CD4-positive, alpha-beta T cell treated with Interleukin-12 subunit alpha and Interleukin-12 subunit beta, for 1 hour (primary cell): Measurements from ENCODE around the gene OR7G3.
A peak's percentile ranks its signal among the peaks of the same experiment; 100 is the strongest.

Experiments
- DNase-seq: peaks from one replicate; pipeline ENCODE4 v3.0.0-alpha.2; 2020

Gene OR7G3

GRCh38 chr19:9126900-9127405 is at the start of gene OR7G3:
TSS of gene OR7G3 (minus strand) at chr19:9126950. CDS start at chr19:9126950, 0 bp downstream.
- no peak for DNase-seq

GRCh38 chr19:9175326-9175725 is 48.6 kb upstream of the OR7G3 start:
- DNase-seq, result no peak

- no peak for DNase-seq
Measured at GRCh38 chr19:9171393-9171991, 44.7 kb upstream of the OR7G3 start.

- no peak for DNase-seq
Measured at GRCh38 chr19:9166846-9167245, 40.1 kb upstream of the OR7G3 start.

DNA sequence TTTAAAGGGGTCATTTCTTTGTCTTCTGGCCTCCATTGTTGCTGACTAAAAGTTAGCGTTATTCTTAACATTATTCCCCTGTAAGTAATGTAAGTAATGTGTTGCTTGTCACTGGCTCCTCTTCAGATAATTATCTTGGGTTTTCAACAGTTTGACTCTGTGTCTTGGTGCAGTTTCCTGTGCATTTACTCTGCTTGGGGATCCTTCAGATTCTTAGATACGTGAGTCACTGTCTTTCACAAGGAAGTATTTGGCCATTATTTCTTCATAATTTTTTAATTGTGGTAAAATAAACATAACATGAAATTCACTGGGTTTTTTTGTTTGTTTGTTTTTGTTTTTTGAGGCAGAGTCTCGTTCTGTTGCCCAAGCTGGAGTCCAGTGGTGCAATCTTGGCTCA is 38.5 kb upstream of the OR7G3 start:
- no peak for DNase-seq

DNA sequence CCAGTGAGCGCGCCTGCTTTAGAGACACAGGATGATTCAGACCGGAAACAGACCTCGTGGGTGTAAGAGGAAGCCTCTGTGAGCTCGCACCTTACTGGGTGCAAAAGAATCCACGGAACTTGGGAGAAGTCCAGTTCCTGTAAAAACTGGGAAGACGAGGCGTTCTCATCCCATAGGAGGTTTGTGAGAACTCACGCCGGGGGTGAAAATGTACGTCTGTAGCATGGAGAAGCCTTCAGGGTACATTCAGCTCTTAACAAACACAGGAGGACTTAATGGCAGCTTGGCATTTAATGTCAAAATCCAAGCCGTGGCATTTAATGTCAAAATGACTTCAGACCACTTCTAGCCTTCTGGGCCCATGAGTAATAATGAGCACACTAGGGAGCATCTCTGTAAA is 34.7 kb upstream of the OR7G3 start:
- no peak for DNase-seq

DNA sequence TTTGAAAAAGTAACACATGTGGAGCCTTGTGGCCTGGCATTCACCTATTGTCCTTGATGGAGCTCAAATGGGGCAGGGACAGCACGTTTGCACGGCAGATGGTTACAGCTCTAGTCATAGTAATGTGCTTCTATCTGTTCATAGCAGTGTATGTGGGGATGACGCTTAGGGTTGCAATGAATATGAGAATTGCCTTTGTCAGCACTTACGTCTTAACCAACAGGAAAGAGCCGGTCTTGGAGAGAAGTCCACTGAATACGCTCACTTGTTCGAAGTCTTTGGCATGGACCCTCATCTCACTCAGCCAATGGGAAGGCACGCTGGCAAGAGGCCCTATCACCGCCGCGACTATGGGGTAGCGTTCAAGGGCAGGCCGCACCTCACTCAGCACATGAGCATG is 33.1 kb upstream of the OR7G3 start:
- no peak for DNase-seq

- no peak for DNase-seq
Measured at GRCh38 chr19:9156304-9156703, 29.6 kb upstream of the OR7G3 start.

GRCh38 chr19:9155591-9155990 is 28.8 kb upstream of the OR7G3 start:
- no peak for DNase-seq

DNA sequence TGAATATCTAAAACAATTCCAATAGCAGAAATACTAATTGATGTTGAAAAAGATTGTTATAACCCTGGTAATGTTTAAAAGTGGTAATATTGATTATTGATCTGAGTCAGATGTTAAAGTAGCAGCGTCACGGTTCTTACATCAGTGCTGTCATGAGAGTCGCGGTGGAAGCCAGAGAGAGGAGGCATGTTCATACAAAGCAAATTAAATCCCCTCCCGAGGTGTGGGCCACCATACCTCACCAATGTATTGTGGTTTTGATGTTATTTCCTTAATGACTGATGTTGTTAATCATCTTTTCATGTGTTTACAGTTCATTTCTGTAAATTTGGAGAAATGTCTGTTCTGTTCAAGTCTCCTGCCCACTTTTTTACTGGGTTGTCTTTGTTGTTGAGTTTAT is 24.6 kb upstream of the OR7G3 start:
- peak; percentile 10 for DNase-seq

DNA sequence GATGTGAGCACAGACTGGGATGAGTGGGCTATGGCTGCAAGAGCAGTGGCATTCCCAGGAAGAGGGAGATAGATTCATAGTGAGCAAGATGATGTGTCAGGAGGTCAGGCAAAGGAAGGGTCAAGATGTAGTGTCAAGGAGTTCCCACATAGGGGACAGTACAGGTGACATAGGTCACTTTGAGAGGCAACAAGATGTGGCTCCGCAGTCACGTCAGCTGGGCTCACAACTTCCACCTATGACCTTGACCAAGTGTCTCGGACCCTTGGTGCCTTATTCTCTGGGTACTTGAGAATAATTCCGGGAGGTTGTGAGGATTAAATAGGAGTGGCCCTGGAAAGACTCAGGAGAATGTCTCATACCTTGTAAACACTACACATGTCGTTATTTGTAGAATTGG is 23.9 kb upstream of the OR7G3 start:
- no peak for DNase-seq

- DNase-seq, result no peak
Measured at GRCh38 chr19:9149997-9150396, 23.2 kb upstream of the OR7G3 start.

GRCh38 chr19:9148697-9149096 is 21.9 kb upstream of the OR7G3 start:
- DNase-seq, result no peak

DNA sequence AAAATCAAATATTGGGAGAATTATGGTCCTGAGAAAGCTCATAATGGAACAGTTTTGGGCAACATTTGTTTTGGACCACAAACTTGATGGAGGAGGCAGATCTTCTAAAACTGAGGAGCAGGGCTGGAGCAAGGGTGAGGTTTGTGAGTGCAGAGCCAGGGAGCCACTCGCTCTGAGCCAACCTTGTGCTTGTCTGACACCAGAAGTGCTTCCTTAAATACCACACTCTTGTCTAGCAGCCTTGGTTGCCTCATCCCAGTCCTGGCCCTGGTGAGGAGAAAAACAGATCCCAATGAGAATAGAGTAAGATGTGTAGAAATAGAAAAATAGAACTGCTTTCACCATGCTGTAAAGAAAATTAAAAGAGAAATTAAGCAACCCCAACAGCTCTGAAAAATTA is 20.1 kb upstream of the OR7G3 start:
- no peak for DNase-seq

GRCh38 chr19:9144920-9145319 is 18.2 kb upstream of the OR7G3 start:
- no peak for DNase-seq

DNA sequence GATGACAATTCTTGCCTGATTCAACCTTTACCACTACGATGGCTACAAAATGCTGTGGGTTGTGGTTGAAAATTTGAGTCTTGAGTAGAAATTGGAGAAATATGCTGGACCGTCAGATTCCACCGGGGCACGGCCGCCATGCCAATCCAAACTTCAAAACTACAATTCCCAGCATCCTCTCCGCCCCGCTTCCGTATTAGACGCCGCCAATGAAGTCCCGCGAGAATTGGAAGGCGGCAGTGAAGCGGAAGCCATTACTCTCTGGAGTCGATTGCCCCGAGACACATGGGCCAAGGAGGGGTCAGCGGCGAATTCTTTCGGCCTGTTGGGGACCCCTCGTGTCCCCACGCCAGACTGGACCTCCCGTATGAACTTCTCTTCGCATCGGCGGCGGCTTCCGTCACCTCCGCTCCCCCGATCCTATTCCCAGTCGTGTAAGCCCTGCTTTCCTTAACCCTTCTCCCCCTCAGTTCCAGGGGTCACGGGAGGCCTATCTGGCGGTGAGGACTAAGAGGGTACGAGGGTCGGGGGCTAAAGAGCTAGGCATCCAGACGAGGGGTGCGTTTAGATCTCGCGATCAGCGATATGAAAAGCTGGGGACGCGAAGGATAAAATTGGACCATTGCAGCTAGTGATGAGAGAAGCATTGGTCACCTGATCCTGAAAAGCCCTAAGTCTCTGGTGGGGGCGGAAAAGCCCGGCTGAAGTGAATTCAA is 13.6 kb upstream of the OR7G3 start, which contains the start of gene ZNF317:
TSS of gene ZNF317 (plus strand) at position 239 of the 716 bp plus-strand sequence. CDS start 15,620 bp downstream, outside the sequence.
- DNase-seq, result peak; percentile 92

DNA sequence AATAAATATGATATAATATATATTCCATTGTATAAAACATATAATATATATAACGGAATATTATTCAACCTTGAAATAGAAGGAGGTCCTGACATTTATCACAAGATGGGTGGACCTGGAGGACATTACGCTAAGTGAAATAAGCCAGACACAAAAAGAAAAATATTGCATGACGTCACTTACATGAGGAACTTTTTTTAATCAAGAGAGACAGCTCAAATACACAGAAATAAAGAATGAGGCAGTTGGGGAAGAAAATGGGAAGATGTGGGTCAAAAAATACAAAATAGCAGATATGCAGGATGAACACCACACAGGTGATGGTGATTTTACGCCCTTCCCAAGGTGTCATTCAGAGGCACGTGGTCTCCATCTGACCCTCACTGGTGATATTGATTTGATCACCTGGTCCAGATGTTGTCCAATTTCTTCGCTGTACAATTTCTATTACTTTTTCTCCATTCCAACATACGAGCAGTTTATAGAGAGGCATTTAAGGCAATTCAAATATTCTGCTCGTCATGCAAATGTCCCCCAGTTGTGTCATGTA is 12.9 kb upstream of the OR7G3 start:
- no peak for DNase-seq

- DNase-seq, result no peak
Measured at GRCh38 chr19:9132422-9132821, 5.7 kb upstream of the OR7G3 start.

- DNase-seq, result no peak
Measured at GRCh38 chr19:9130965-9131364, 4.2 kb upstream of the OR7G3 start.

- no peak for DNase-seq
Measured at GRCh38 chr19:9128171-9128570, 1.4 kb upstream of the OR7G3 start.

GRCh38 chr19:9116547-9116946 is 10.2 kb downstream of the OR7G3 start:
- DNase-seq, result no peak

DNA sequence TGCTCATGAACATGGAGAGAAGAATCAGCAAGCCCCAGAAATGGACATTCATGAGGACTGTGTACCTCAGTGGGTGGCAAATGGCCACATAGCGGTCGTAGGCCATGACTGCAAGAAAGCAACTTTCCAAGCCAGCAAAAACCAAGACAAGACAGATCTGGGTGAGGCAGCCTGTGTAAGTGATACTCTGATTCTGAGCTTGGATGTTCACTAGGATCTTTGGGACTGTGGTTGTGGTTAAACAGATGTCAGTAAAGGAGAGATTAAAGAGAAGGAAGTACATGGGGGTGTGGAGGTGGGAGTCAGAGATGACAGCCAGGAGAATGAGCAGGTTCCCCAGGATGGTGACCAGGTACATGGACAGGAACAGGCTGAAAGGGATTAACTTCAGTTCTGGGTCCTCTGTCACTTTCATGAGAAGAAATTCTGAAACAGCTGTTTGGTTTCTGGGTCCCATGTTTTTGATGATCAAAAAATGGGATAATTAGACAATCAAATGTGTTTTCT is 11.4 kb downstream of the OR7G3 start, which contains the start of gene OR7G1:
TSS of gene OR7G1 (minus strand) at position 457 of the 507 bp plus-strand sequence. CDS start at position 457, 0 bp downstream.
- no peak for DNase-seq

GRCh38 chr19:9109959-9110358 is 16.8 kb downstream of the OR7G3 start:
- no peak for DNase-seq

GRCh38 chr19:9107375-9107774 is 19.4 kb downstream of the OR7G3 start, which contains the start of gene OR7G2:
TSS of gene OR7G2 (minus strand) at chr19:9107475. CDS start at chr19:9103243, 4,232 bp downstream.
- no peak for DNase-seq
